B cell (primary cell): ENCODE data around the gene RNF224. TPM values are rescaled to one million over a fixed set of nuclear protein-coding genes. Genes with fewer than 3 reads are reported as not detected.

Source experiments
- ATAC-seq: fragments of 200-7000 bp; cut with Tn5 transposase; one replicate; pipeline ENCODE4 v1.10.0; 2021; ENCODE audit warnings: low read depth, mild to moderate bottlenecking, moderate number of reproducible peaks, moderate library complexity
- CTCF ChIA-PET: fragments of 350-600 bp; sonication (Branson Sonifier 250); formaldehyde crosslinking; loops from one replicate; lab custom pipeline; 2021; ENCODE audit warnings: antibody characterized with exemption, inconsistent platforms; lab: Charles Lee
- POLR2A ChIA-PET: fragments of 350-600 bp; sonication (Branson Sonifier 250); formaldehyde crosslinking; loops from one replicate; lab custom pipeline; 2021; ENCODE audit warnings: antibody characterized with exemption; lab: Charles Lee
- DNase-seq: peaks from one replicate; pipeline ENCODE4 v3.0.0; 2013
- H2AFZ ChIP-seq: 2 replicates; pipeline ENCODE4 v1.6.1; 2012; ENCODE audit warnings: mild to moderate bottlenecking, low read depth, low read length; ENCODE audit not compliant: insufficient read depth, poor library complexity, severe bottlenecking
- H3K27ac ChIP-seq, 2 donors: 1 replicate in 1 of 2; 2 replicates in 1 of 2; pipeline ENCODE4 v1.5.1; 2012 to 2013; ENCODE audit warnings: low read length in 2 of 2, mild to moderate bottlenecking in 2 of 2, moderate library complexity in 1 of 2
- H3K27me3 ChIP-seq, 4 experiments: fragments of 200-600 bp in 1 of 4; sonication (generic) in 1 of 4; replicated peaks in 1 of 4; 1 replicate in 2 of 4; 2 replicates in 2 of 4; pipeline versions ENCODE4 v1.6.1 to v1.7.0; 2013 to 2016; ENCODE audit warnings: low read length in 3 of 4, mild to moderate bottlenecking in 2 of 4, mixed read lengths in 1 of 4, moderate library complexity in 1 of 4; ENCODE audit not compliant: insufficient read depth in 4 of 4, control insufficient read depth in 3 of 4; ENCODE audit errors: control extremely low read depth in 1 of 4
- H3K36me3 ChIP-seq, 2 experiments: replicated peaks in 1 of 2; 1 replicate in 1 of 2; 2 replicates in 1 of 2; pipeline versions ENCODE4 v1.6.1 to v1.7.1; 2013; ENCODE audit warnings: low read length in 1 of 2; ENCODE audit not compliant: insufficient read depth in 2 of 2, control insufficient read depth in 1 of 2; ENCODE audit errors: control extremely low read depth in 1 of 2, extremely low read depth in 1 of 2
- H3K4me1 ChIP-seq, 2 donors: fragments of 200-600 bp in 1 of 2; sonication (generic) in 1 of 2; 1 replicate in 1 of 2; 2 replicates in 1 of 2; pipeline versions ENCODE4 v1.5.1 to v1.6.1; 2013 to 2017; ENCODE audit warnings: low read length in 2 of 2; ENCODE audit not compliant: control insufficient read depth in 2 of 2, insufficient read depth in 2 of 2
- H3K4me2 ChIP-seq: replicated peaks from 2 replicates; pipeline ENCODE3; 2012; ENCODE audit warnings: mild to moderate bottlenecking, low read depth, low read length; ENCODE audit not compliant: poor library complexity, severe bottlenecking
- H3K4me3 ChIP-seq, 5 experiments: fragments of 200-600 bp in 1 of 5; sonication (generic) in 1 of 5; 1 replicate in 3 of 5; 2 replicates in 2 of 5; pipeline versions ENCODE4 v1.5.1 to v1.7.0; 2011 to 2016; ENCODE audit warnings: low read length in 4 of 5, mild to moderate bottlenecking in 4 of 5, low read depth in 2 of 5, control low read depth in 1 of 5, moderate library complexity in 1 of 5; ENCODE audit not compliant: insufficient read depth in 1 of 5; ENCODE audit errors: control extremely low read depth in 1 of 5, extremely low read depth in 1 of 5
- H3K79me2 ChIP-seq: fragments of 200-600 bp; sonication (generic); one replicate; pipeline ENCODE4 v1.6.0; 2016; ENCODE audit warnings: low read length; ENCODE audit not compliant: control insufficient read depth, insufficient read depth
- H3K9ac ChIP-seq: fragments of 200-600 bp; sonication (generic); 2 replicates; pipeline ENCODE4 v1.6.1; 2017; ENCODE audit warnings: mild to moderate bottlenecking, low read length, moderate library complexity
- H3K9me3 ChIP-seq, 3 donors: one replicate each; pipeline versions ENCODE4 v1.6.1 to v1.7.1; 2013; ENCODE audit warnings: low read length in 2 of 3; ENCODE audit not compliant: control insufficient read depth in 2 of 3, insufficient read depth in 1 of 3; ENCODE audit errors: control extremely low read depth in 1 of 3
- H4K20me1 ChIP-seq: 2 replicates; pipeline ENCODE4 v1.6.0; 2012; ENCODE audit warnings: mild to moderate bottlenecking, low read length; ENCODE audit not compliant: insufficient read depth, control insufficient read depth, poor library complexity, severe bottlenecking
- H3K27ac Mint-ChIP-seq: one replicate; pipeline ENCODE4 v1.8.0; 2021; ENCODE audit warnings: mixed read lengths
- H3K27me3 Mint-ChIP-seq: one replicate; pipeline ENCODE4 v1.8.0; 2021; ENCODE audit warnings: mixed read lengths
- H3K4me1 Mint-ChIP-seq: one replicate; pipeline ENCODE4 v1.8.0; 2021; ENCODE audit warnings: mixed read lengths
- H3K4me3 Mint-ChIP-seq: one replicate; pipeline ENCODE4 v1.8.0; 2021; ENCODE audit warnings: mixed read lengths
- H3K9me3 Mint-ChIP-seq: one replicate; pipeline ENCODE4 v1.8.0; 2022; ENCODE audit warnings: mixed read lengths; ENCODE audit not compliant: insufficient read depth
- EZH2 ChIP-seq: IDR thresholded peaks from 2 replicates; pipeline ENCODE4 v1.6.1; 2012; ENCODE audit warnings: borderline replicate concordance, low read depth, mild to moderate bottlenecking, moderate library complexity, low read length; ENCODE audit not compliant: insufficient read depth, poor library complexity, severe bottlenecking
- WGBS: methylation state at CpG from one replicate; pipeline ENCODE4 v1.1.5; 2013; ENCODE audit warnings: missing lambda C conversion rate; ENCODE audit not compliant: insufficient coverage; 5-methylcytosine and 5-hydroxymethylcytosine counted together
- intact Hi-C: fragments of 100-400 bp; cut with micrococcal nuclease; formaldehyde crosslinking; loops from one replicate; pipeline ENCODE4 v1.10.0; 2022
- polyA plus RNA-seq: library from polyadenylated mRNA; depleted of rRNA; stranded (reverse); fragments of >200 nt; gene quantifications from 2 replicates; pipeline ENCODE4 v1.2.3, GENCODE V29; 2012
- total RNA-seq, 2 donors: library from RNA; stranded (reverse); fragments of 120-200 nt in 1 of 2; gene quantifications; 1 replicate in 1 of 2; 2 replicates in 1 of 2; pipeline versions ENCODE4 v1.2.3 to v1.2.4, GENCODE V29; 2013 to 2022
- TF ChIP-seq, protein P1 (sequence below): fragments of 200-600 bp; IDR thresholded peaks from one replicate; pipeline ENCODE4 v1.8.0; 2022; ENCODE audit warnings: antibody characterized with exemption, mild to moderate bottlenecking

The RNF224 gene
- total and polyA plus RNA-seq, 2 donors (not counting 1 experiment from before 2014, with no cell fraction given) = not detected

DNA sequence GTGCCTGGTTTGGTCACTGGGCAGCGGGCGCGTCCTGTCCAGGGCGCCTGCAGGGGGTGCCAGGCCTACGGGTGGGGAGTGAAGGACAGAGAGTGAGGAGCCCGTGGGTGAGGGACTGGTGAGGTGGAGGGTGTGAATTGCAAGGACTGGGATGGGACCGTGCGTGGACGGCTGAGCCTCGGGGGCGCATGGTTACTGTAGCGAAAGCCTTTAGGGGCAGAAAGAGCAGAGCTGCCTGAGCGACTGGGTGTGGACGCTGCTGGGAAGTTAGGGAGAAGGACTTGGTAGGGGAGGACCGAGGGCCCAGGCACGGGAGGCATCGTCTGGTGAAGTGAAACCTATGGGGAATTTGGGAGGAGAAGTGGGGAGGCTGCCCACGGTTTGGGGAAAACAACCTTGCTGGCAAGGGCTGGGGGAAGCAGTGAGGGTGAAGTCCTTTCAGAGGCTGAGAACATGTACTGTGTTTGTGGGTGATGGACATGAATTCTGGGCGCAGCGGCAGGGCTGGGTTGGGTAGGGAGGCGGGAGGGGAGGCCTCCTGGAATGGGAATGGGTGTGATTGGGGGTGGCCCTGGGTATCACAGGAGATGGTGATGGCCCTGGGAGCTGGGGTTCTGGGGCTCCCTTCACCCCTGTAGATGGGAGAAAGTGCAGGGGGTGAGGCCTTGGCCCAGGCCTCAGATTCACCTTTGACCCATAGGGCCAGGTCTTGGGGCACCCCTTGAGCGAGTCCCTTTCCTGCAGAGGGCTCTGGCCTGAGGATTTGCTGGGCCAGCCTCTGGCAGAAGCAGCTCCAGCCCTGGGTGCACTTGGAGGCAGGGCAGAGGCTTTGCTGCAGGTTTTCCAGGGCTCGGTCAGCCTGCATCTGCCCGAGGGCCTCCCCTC, 48.5 kb downstream of the RNF224 start:
- Histone ChIP-seq H3K27ac (peak overlapping the region; percentile 76 to 79), H3K9ac (no peak overlapping the region), H3K4me2 (peak overlapping the region; percentile 100), H3K27me3 (no peaks in the 10 kb centered on the region), H2AFZ (no peak overlapping the region), H3K4me1 (peaks cover 30 to 61% of the 10 kb centered on the region in 2 donors), H3K9me3 (no peaks in the 10 kb centered on the region), H3K4me3 (no peak overlapping the region), H4K20me1 (peaks cover 16% of the 10 kb centered on the region), H3K36me3 (peaks cover 0 to 14% of the 10 kb centered on the region in 2 experiments), H3K79me2 (peaks cover 42% of the 10 kb centered on the region)
- TF ChIP-seq, protein P1, sequence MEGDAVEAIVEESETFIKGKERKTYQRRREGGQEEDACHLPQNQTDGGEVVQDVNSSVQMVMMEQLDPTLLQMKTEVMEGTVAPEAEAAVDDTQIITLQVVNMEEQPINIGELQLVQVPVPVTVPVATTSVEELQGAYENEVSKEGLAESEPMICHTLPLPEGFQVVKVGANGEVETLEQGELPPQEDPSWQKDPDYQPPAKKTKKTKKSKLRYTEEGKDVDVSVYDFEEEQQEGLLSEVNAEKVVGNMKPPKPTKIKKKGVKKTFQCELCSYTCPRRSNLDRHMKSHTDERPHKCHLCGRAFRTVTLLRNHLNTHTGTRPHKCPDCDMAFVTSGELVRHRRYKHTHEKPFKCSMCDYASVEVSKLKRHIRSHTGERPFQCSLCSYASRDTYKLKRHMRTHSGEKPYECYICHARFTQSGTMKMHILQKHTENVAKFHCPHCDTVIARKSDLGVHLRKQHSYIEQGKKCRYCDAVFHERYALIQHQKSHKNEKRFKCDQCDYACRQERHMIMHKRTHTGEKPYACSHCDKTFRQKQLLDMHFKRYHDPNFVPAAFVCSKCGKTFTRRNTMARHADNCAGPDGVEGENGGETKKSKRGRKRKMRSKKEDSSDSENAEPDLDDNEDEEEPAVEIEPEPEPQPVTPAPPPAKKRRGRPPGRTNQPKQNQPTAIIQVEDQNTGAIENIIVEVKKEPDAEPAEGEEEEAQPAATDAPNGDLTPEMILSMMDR = no peak
- TF ChIP-seq EZH2 = no peak
- Mint-ChIP-seq H3K4me3 (peak overlapping the region; percentile 71), H3K27ac (peak overlapping the region; percentile 90), H3K9me3 (no peaks in the 10 kb centered on the region), H3K27me3 (no peaks in the 10 kb centered on the region), H3K4me1 (peaks cover 42% of the 10 kb centered on the region)
- no peak for ATAC-seq
- 79% methylated on average over 24 of the region's 24 CpGs for WGBS
- DNase-seq = peak; percentile 12
- ChIA-PET CTCF (interaction anchor here (1.0 to 1.9 kb wide), 3 partner anchors 11 to 39 kb away, joined by 3 to 7 read pairs (median 3); no protein-coding TSS in a partner anchor), POLR2A (no interaction called here)
- intact Hi-C loops = loop anchor here (1.0 kb wide), 1 partner anchor 44 kb away; no protein-coding TSS in a partner anchor
